Measurements from ENCODE around the gene PIK3R1.

The PIK3R1 gene

DNA sequence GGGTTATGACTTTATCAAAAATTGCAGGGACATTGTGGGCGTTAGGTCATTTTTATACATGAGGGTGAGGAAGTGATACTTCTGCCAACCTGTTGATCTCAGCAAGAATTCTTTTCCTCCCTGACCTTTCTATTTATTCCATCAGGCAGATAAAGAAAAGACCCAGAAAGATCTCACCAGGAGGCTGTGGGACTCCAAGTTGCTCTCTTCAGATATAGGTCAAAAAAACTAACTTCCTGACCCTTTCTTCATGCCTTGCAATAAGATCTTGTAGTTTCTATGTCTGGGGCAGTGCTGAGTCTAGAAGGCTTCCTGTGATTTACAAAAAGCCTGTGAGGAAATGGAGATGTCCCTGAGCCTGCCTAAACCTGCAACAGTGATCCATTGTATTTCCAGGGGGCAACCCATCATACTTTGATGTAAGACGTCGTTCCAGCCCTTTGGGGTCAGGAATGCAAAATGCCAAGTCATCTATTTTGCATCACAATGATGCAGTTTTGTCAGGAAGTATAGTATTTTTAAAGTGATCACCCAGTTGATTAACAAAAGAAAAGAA is 22.0 kb upstream of the PIK3R1 start:
- H3K4me2 ChIP-seq (ENCODE audit: low read length), result no peak overlapping the region
- H3K9ac ChIP-seq (ENCODE audit: low read length), result no peak overlapping the region
- H3K9me3 ChIP-seq (ENCODE audit: insufficient read depth, low read length), result no peaks in the 10 kb centered on the region
- peaks cover 9% of the 10 kb centered on the region for H3K4me1 ChIP-seq (ENCODE audit: low read length)
- no peak overlapping the region for H3K4me3 ChIP-seq (ENCODE audit: low read length)
- no peak overlapping the region for H2AFZ ChIP-seq (ENCODE audit: low read depth, low read length)
- H3K27ac ChIP-seq (ENCODE audit: low read length), result no peak overlapping the region
- no peaks in the 10 kb centered on the region for H3K27me3 ChIP-seq (ENCODE audit: low read depth, low read length)
- H4K20me1 ChIP-seq (ENCODE audit: insufficient read depth, low read length), result no peaks in the 10 kb centered on the region
- TF ChIP-seq EZH2phosphoT487 (IDR thresholded peaks at IDR 0.05; ENCODE audit: low read depth), result no peak
- TF ChIP-seq, protein P1, sequence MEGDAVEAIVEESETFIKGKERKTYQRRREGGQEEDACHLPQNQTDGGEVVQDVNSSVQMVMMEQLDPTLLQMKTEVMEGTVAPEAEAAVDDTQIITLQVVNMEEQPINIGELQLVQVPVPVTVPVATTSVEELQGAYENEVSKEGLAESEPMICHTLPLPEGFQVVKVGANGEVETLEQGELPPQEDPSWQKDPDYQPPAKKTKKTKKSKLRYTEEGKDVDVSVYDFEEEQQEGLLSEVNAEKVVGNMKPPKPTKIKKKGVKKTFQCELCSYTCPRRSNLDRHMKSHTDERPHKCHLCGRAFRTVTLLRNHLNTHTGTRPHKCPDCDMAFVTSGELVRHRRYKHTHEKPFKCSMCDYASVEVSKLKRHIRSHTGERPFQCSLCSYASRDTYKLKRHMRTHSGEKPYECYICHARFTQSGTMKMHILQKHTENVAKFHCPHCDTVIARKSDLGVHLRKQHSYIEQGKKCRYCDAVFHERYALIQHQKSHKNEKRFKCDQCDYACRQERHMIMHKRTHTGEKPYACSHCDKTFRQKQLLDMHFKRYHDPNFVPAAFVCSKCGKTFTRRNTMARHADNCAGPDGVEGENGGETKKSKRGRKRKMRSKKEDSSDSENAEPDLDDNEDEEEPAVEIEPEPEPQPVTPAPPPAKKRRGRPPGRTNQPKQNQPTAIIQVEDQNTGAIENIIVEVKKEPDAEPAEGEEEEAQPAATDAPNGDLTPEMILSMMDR (IDR thresholded peaks at IDR 0.05; ENCODE audit: low read depth, low read length), result no peak
- no peaks in the 10 kb centered on the region for H3K79me2 ChIP-seq (ENCODE audit: low read length)
- no peaks in the 10 kb centered on the region for H3K36me3 ChIP-seq (replicated peaks; ENCODE audit: low read depth, low read length)

GRCh38 chr5:68194386-68194785 is 21.2 kb upstream of the PIK3R1 start:
- H3K4me3 ChIP-seq (ENCODE audit: low read length), result no peak overlapping the region
- H3K27ac ChIP-seq (ENCODE audit: low read length), result no peak overlapping the region
- peaks cover 9% of the 10 kb centered on the region for H3K4me1 ChIP-seq (ENCODE audit: low read length)
- H3K36me3 ChIP-seq (replicated peaks; ENCODE audit: low read depth, low read length), result no peaks in the 10 kb centered on the region
- H3K9me3 ChIP-seq (ENCODE audit: insufficient read depth, low read length), result no peaks in the 10 kb centered on the region
- H3K9ac ChIP-seq (ENCODE audit: low read length), result no peak overlapping the region
- no peaks in the 10 kb centered on the region for H3K27me3 ChIP-seq (ENCODE audit: low read depth, low read length)
- H3K4me2 ChIP-seq (ENCODE audit: low read length), result no peak overlapping the region
- H2AFZ ChIP-seq (ENCODE audit: low read depth, low read length), result no peak overlapping the region
- H4K20me1 ChIP-seq (ENCODE audit: insufficient read depth, low read length), result no peaks in the 10 kb centered on the region
- TF ChIP-seq EZH2phosphoT487 (IDR thresholded peaks at IDR 0.05; ENCODE audit: low read depth), result no peak
- TF ChIP-seq, protein P1 (IDR thresholded peaks at IDR 0.05; ENCODE audit: low read depth, low read length), result no peak
- H3K79me2 ChIP-seq (ENCODE audit: low read length), result no peaks in the 10 kb centered on the region

- Histone ChIP-seq H3K36me3 (replicated peaks; ENCODE audit: low read depth, low read length) (no peaks in the 10 kb centered on the region), H3K27me3 (ENCODE audit: low read depth, low read length) (no peaks in the 10 kb centered on the region), H3K9ac (ENCODE audit: low read length) (no peak overlapping the region), H3K4me2 (ENCODE audit: low read length) (no peak overlapping the region), H3K79me2 (ENCODE audit: low read length) (no peaks in the 10 kb centered on the region), H3K4me3 (ENCODE audit: low read length) (no peak overlapping the region), H4K20me1 (ENCODE audit: insufficient read depth, low read length) (no peaks in the 10 kb centered on the region), H3K9me3 (ENCODE audit: insufficient read depth, low read length) (no peaks in the 10 kb centered on the region), H3K27ac (ENCODE audit: low read length) (no peak overlapping the region), H3K4me1 (ENCODE audit: low read length) (peaks cover 9% of the 10 kb centered on the region), H2AFZ (ENCODE audit: low read depth, low read length) (no peak overlapping the region)
- TF ChIP-seq, protein P1 (IDR thresholded peaks at IDR 0.05; ENCODE audit: low read depth, low read length), result no peak
- TF ChIP-seq EZH2phosphoT487 (IDR thresholded peaks at IDR 0.05; ENCODE audit: low read depth), result no peak
Measured at GRCh38 chr5:68195137-68195536, 20.4 kb upstream of the PIK3R1 start.

DNA sequence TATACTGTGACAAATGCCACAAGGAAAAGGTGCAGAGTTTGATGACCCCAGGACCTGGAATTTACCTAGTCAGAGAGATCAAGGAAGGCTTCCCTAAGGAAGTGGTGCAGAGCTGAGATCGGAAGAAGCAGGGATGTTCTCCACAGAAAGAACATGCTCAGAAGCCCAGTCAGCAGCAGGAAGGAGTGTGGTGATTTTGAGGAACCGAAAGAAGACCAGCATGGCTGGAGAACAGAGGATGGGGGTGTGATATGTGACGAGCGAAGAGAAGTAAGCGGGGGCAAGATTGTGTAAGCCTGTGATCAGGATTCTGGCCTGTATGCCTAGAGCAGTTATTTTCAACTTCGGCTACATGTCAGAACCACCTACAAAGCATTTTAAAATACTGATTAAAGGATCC is 18.7 kb upstream of the PIK3R1 start:
- peaks cover 9% of the 10 kb centered on the region for H3K4me1 ChIP-seq (ENCODE audit: low read length)
- H3K27ac ChIP-seq (ENCODE audit: low read length), result no peak overlapping the region
- TF ChIP-seq, protein P1 (IDR thresholded peaks at IDR 0.05; ENCODE audit: low read depth, low read length), result no peak
- TF ChIP-seq EZH2phosphoT487 (IDR thresholded peaks at IDR 0.05; ENCODE audit: low read depth), result no peak
- H3K79me2 ChIP-seq (ENCODE audit: low read length), result no peaks in the 10 kb centered on the region
- no peaks in the 10 kb centered on the region for H3K36me3 ChIP-seq (replicated peaks; ENCODE audit: low read depth, low read length)
- H2AFZ ChIP-seq (ENCODE audit: low read depth, low read length), result no peak overlapping the region
- peak overlapping the region; percentile 53 for H3K4me2 ChIP-seq (ENCODE audit: low read length)
- H4K20me1 ChIP-seq (ENCODE audit: insufficient read depth, low read length), result no peaks in the 10 kb centered on the region
- no peaks in the 10 kb centered on the region for H3K27me3 ChIP-seq (ENCODE audit: low read depth, low read length)
- H3K4me3 ChIP-seq (ENCODE audit: low read length), result no peak overlapping the region
- no peak overlapping the region for H3K9ac ChIP-seq (ENCODE audit: low read length)
- no peaks in the 10 kb centered on the region for H3K9me3 ChIP-seq (ENCODE audit: insufficient read depth, low read length)
